Prostate gland (tissue), 2 donors: ENCODE results near the gene PUM2.

Source experiments
- CTCF ChIP-seq, 4 experiments: fragments of 200-600 bp in 2 of 4; fragments of 450-650 bp in 2 of 4; sonication (generic) in 2 of 4; IDR thresholded peaks; 1 replicate in 3 of 4; 2 replicates in 1 of 4; pipeline ENCODE4 v1.5.1; 2016 to 2019; ENCODE audit warnings: antibody characterized with exemption in 4 of 4, mild to moderate bottlenecking in 2 of 4, moderate library complexity in 2 of 4
- POLR2A ChIP-seq: fragments of 450-650 bp; IDR thresholded peaks from one replicate; pipeline ENCODE4 v1.6.1; 2016; ENCODE audit warnings: antibody characterized with exemption, mild to moderate bottlenecking

- TF ChIP-seq CTCF (IDR thresholded peaks at IDR 0.05) (no peak), POLR2A (no peak)
These were observed 117.8 kb downstream of the PUM2 start for GRCh38 chr2:20232837-20233207.
